Eye (tissue), 1 donor: Measurements from ENCODE around the gene ZNF525.
"Not testable (repeated sequence)": the region's sequence is repeated elsewhere in the genome, so short reads cannot be mapped to it uniquely, and the experiment has no call there.

ENCODE experiments used
- DNase-seq: peaks from one replicate; pipeline ENCODE4 v3.0.0-alpha.2; 2015

The ZNF525 gene

DNA sequence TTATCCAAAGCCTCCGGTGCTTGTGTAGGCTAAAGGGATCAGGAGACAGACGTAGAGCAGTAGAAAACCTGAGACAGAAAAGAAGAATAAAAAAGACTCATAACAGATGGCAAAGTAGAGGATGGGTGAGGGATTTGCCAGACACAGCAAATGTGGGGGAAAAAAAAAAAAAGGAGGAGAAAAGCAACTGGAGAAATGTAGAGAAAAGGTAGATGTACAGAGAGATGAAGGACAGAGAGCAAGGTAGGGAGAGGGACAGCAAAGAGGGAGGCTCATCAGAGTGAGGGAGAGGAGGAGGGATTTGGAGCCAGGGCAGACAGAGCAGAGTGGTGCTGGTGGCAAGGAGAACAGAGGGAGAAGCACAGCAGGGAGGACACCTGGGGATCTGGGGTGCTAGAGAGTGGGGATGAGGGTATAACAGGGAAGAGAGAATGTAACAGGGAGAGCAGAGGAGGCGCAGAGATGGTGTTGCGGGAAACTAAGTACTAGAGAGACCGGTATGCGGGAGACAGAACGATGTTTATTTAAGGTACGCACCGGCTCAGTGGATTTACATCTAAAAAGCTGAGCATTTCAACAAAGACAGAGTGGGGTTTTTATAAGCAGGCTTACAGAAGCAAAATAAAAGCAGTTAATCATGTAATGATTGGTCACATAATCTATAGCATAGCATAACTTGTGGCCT lies 30.5 kb downstream of the ZNF525 start:
- peak; percentile 29 for DNase-seq

DNA sequence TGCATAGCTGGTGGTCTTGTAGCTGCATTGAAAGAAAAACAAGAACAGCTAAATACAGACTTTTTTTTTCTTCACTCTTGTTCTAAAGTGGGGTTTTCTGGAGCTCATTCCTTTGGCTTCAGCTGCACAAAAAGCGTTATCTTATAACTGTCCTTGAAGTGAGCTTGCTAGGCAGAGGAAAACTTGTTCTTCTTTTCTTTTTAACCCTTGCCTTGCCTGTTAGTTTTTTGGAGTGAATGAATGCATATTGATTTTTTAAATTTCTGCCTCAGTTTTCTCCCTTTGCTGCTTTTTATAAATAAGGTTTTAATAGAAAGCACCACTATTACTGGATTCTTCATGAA lies 31.0 kb downstream of the ZNF525 start:
- DNase-seq, result no peak

DNA sequence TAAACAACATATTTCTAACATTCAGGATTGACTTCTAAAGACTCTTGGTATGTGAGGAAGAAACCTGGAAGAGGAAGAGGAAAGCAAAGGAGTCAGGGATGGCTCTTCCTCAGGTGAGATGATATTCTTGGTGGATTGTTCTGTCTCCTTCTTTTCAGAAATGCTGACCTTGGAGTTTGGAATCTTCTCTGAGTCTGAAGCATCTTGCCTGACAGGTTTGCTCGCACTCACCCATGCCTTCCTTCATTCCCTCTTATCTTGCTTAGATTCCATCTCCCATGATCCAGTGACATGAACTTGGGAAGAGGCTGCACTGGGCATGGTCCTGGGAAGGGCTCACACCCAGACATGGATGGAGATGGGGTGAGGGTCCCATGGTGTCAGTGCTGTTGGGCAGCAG lies 32.4 kb downstream of the ZNF525 start:
- DNase-seq, result not testable (repeated sequence)

DNA sequence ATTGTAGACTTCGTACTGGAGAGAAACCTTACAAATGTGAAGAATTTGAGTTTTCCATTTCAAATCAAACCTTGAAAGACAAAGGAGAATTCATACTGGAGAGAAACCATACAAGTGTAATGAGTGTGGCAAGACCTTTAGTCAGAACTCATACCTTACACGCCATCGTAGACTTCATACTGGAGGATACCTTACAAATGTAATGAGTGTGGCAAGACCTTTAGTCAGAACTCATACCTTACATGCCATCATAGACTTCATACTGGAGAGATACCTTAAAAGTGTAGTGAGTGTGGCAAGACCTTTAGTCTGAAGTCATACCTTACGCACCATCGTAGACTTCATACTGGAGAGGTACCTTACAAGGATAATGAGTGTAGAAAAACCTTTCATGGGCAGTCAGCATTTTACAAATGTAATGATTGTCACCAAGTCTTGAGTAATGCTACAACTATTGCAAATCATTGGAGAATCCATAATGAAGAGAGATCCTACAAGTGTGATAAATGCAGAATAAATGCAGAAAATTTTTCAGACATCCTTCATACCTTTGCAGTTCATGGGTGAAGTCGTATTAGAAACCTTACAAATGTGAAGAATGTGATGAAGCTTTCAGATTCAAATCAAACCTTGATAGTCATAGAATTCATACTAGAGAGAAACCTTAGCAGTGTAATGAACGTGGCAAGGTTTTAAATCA lies 44.1 kb downstream of the ZNF525 start:
- DNase-seq, result no peak

DNA sequence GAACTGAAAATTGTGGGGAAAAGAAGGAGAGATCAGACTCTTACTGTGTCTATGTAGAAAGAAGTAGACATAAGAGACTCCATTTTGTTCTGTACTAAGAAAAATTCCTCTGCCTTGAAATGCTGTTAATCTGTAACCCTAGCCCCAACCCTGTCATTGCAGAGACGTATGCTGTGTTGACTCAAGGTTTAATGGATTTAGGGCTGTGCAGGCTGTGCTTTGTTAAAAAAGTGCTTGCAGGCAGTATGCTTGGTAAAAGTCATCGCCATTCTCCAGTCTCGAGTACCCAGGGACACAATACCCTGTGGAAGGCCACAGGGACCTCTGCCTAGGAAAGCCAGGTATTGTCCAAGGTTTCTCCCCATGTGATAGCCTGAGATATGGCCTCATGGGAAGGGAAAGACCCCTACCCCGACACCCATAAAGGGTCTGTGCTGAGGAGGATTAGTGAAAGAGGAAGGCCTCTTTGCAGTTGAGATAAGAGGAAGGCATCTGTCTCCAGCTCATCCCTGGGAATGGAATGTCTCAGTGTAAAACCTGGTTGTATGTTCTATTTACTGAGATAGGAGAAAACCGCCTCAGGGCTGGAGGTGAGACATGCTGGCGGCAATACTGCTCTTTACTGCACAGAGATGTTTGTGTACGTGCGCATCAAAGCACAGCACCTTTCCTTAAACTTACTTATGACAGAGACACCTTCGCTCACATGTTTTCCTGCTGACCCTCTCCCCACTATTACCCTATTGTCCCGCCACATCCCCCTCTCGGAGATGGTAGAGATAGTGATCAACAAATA lies 55.2 kb downstream of the ZNF525 start:
- not testable (repeated sequence) for DNase-seq

DNA sequence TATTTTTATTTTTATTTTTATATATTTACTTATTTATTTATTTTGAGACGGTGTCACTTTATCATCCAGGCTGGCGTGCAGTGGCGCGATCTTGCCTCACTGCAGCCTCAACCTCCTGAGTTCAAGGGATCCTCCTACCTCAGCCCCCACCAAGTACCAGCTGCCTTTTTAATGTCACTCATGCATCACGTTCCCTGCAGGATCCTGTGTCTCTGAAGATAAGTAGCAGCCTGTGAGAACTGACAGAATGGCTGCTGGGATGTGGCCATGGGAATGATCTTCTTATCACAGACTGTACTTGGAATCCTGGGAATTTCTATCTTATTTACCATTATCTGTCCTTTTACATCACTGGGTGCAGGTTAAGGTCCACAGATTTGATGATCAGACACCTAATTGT lies 57.0 kb downstream of the ZNF525 start:
- DNase-seq, result peak; percentile 53

DNA sequence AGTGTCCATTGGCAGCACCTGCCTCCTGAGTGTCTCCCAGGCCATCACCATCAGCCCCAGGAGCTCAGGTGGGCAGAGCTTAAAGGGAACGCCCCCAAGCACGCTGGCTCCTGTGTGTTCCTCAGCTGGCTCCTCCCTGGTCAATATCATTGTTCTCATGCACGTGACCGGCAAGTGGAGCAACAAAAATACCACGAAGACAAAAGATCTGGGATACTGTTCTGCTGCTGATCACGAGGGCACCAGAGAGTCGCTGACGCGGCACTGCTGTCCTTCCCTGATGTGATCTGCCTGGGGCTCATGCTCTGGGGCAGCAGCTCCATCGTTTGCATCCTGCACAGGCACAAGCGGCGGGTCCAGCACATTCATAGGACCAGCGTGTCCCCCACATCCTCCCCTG lies 57.6 kb downstream of the ZNF525 start:
- not testable (repeated sequence) for DNase-seq

DNA sequence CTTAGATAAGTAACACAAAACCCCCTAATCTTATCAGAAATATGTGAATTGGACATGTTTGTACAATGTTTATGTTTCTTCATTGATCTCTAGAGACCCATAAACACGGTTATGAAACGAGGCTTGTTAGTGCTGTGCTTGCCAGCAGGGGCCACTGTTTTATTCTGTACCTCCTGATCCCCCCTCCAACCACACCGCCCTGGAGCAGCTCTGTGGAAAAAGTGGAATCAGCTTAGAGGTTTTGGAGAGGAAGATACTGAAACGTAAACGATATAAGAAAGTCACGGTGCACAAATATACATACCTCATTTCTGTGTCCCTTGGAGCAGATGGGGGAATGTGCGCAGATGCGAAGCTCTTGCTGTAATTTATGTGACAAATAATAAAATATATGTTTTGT lies 58.2 kb downstream of the ZNF525 start:
- DNase-seq, result peak; percentile 61

DNA sequence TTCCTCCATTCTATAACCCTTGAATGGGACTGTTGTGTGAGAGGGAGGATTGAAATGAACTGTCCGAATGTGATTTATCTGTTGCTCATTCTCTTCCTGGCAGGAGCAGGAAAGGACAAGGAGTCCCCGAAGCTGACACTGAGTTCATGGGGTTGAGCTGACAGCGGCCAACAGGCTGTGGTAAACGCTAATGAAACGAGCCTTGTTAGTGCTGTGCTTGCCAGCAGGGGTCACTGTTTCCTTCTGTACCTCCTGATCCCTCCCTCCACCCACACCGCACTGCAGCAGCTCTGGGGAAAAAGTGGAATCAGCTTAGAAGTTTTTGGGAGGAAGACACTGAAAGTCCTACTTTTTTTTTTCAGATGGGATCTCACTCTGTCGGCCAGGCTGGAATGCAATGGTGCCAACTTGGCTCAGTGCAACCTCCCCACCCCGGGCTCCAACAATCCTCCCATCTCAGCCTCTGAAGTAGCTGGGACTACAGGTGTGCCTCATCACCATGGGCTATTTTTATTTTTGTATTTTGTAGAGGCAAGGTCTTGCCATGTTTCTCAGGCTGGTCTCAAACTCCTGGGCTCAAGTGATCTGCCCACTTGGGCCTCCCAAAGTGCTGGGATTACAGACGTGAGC lies 59.6 kb downstream of the ZNF525 start:
- DNase-seq, result peak; percentile 93

DNA sequence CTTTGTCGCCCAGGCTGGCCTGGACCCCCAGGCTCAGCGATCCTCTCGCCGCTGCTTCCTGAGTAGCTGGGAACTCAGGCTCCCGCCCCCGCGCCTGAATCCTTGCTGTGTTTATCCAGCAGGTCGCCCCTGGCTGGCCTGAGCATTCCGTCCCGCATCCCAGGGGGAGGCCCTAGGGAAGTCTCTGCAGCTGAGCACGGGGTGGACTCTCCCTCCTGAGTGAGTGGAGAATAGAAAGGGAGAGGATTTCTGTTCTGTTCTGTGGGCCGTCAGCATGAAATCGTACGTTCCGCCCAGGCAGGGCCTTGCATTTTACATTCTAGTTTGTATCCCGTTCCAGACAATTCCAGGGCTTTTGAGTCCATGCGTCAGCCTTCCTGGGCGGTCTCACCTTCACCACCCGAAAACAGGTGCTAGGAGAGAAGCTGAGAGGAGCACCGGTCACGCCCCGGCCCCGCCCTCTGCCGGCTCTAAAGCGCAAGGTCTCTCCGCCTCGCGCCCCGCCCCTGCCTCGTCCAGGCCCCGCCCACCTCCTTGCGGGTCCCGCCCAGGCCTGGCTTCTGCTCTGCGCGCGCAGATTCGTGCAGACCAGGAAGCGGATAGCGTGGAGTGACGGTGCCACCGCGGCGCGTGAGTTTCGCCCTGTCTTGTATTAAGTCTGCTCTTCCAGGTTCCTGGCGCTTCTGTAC lies 66.0 kb downstream of the ZNF525 start, which contains the start of gene ZNF761:
Gene ZNF761 (plus strand): TSS at position 586 of the 689 bp plus-strand sequence. CDS start 15,285 bp downstream, outside the sequence.
- DNase-seq, result peak; percentile 97

DNA sequence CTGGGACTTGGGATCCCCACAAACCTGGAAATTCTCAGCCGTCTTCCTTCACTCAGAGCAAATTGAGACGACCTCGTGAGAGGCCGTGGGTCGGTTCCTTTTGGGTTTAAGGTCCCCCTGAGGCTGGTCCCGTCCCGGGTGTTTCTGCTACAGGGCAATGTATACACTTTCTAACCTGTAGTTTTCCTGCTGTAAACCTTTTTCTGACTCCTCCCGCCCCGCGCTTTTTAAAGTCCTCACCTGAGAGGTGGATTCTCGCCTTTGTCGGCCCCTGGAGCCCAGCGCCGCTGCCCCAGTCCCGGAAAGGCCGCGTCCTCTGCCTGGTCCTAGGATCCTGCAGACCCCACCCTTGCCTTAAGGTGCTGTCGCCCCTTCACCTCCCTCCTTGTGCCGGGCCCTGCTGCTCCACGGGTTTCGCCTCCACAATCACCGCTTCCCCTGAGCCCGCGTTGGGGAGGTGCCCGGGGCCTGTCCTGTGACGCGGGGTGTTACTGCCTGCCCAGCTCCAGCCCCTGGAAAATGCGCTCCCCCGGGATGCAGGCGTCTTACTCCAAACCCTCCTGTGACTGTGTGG lies 66.7 kb downstream of the ZNF525 start:
- no peak for DNase-seq
